A673 (cell line): ENCODE results near the gene TLDC2. TPM values are rescaled to one million over a fixed set of nuclear protein-coding genes. Genes with fewer than 3 reads are reported as not detected.

ENCODE experiments used
- BruUV-seq: library from RNA; stranded (reverse); fragments of 400-500 nt; replicated peaks from 2 replicates; lab custom pipeline; 2021; lab: Mats Ljungman, UMichigan
- CTCF ChIA-PET: fragments of 300-600 bp; sonication (Branson Sonifier 250); formaldehyde crosslinking; loops from one replicate; lab custom pipeline; 2022; ENCODE audit warnings: antibody characterized with exemption; lab: Charles Lee
- POLR2A ChIA-PET: fragments of 300-600 bp; sonication (Branson Sonifier 250); formaldehyde crosslinking; loops from one replicate; lab custom pipeline; 2022; ENCODE audit warnings: antibody characterized with exemption; ENCODE audit not compliant: low non-redundant PET; lab: Charles Lee
- DNase-seq: peaks from one replicate; pipeline ENCODE4 v3.0.0-alpha.2; 2015; ENCODE audit warnings: low spot score
- H3K27ac ChIP-seq: fragments of 200-600 bp; sonication (generic); 2 replicates; pipeline ENCODE4 v1.5.1; 2016; ENCODE audit warnings: mixed run types, low read depth, mild to moderate bottlenecking, mixed read lengths, antibody characterized with exemption, low read length; ENCODE audit not compliant: poor library complexity, severe bottlenecking
- H3K27me3 ChIP-seq: fragments of 200-600 bp; sonication (generic); replicated peaks from 2 replicates; pipeline ENCODE4 v1.6.1; 2017; ENCODE audit warnings: mixed run types, low read depth, mild to moderate bottlenecking, mixed read lengths, antibody characterized with exemption, low read length; ENCODE audit not compliant: insufficient read depth, poor library complexity
- H3K36me3 ChIP-seq: fragments of 200-600 bp; sonication (generic); 2 replicates; pipeline ENCODE4 v1.6.1; 2016; ENCODE audit warnings: mixed run types, mild to moderate bottlenecking, mixed read lengths, antibody characterized with exemption, low read length; ENCODE audit not compliant: insufficient read depth, poor library complexity, severe bottlenecking
- H3K4me1 ChIP-seq: fragments of 200-600 bp; sonication (generic); 2 replicates; pipeline ENCODE4 v1.6.1; 2017; ENCODE audit warnings: mixed run types, mild to moderate bottlenecking, mixed read lengths, antibody characterized with exemption, low read length; ENCODE audit not compliant: insufficient read depth, poor library complexity, severe bottlenecking
- H3K4me3 ChIP-seq: fragments of 200-600 bp; sonication (generic); 2 replicates; pipeline ENCODE4 v1.5.1; 2016; ENCODE audit warnings: low read depth, mixed run types, mild to moderate bottlenecking, mixed read lengths, low read length; ENCODE audit not compliant: poor library complexity, severe bottlenecking
- H3K9me3 ChIP-seq: fragments of 200-600 bp; sonication (generic); 2 replicates; pipeline ENCODE4 v1.6.1; 2016; ENCODE audit warnings: mixed run types, low read depth, mild to moderate bottlenecking, mixed read lengths, antibody characterized with exemption, low read length; ENCODE audit not compliant: poor library complexity, severe bottlenecking
- CTCF ChIP-seq: fragments of 300-800, 200-600 bp; sonication (generic); conservative IDR thresholded peaks from 2 replicates; pipeline ENCODE4 v1.5.1; 2017; ENCODE audit warnings: low read depth, mild to moderate bottlenecking, antibody characterized with exemption, low read length, moderate library complexity, mixed read lengths
- EZH2 ChIP-seq: fragments of 200-600 bp; sonication (generic); IDR thresholded peaks from 2 replicates; pipeline ENCODE4 v1.6.1; 2017; ENCODE audit warnings: borderline replicate concordance, low read depth, mild to moderate bottlenecking, mixed read lengths, antibody characterized with exemption, low read length; ENCODE audit not compliant: poor library complexity, severe bottlenecking
- intact Hi-C: fragments of 100-400 bp; cut with micrococcal nuclease; formaldehyde crosslinking; loops from one replicate; pipeline ENCODE4 v1.10.0; 2022; ENCODE audit not compliant: unreplicated experiment
- total RNA-seq: library from RNA; stranded (reverse); gene quantifications from 2 replicates; pipeline ENCODE4 v1.2.3, GENCODE V29; 2021

Gene TLDC2
- total RNA-seq, 1 experiment from 2014 or later = not detected

- POLR2A ChIA-PET = no interaction called here
- Histone ChIP-seq H3K9me3 (no peaks in the 10 kb centered on the region), H3K36me3 (peaks cover 13% of the 10 kb centered on the region), H3K4me1 (peaks cover 26% of the 10 kb centered on the region), H3K27ac (peak overlapping the region; percentile 72), H3K4me3 (peak overlapping the region; percentile 59), H3K27me3 (no peaks in the 10 kb centered on the region)
- no TSS peak for BruUV-seq
- CTCF ChIA-PET = interaction anchor here (1.0 kb wide), 1 partner anchor 255 kb away, joined by 3 read pairs; the partner anchor contains the start of gene RAB5IF
- intact Hi-C loops = no loop called here
- DNase-seq = no peak
- TF ChIP-seq CTCF (no peak), EZH2 (no peak)
Measured at GRCh38 chr20:36860811-36861624, 14.9 kb upstream of the TLDC2 start.

- Histone ChIP-seq H3K4me1 (peaks cover 20% of the 10 kb centered on the region), H3K36me3 (peaks cover 13% of the 10 kb centered on the region), H3K27ac (peak overlapping the region; percentile 72), H3K27me3 (no peaks in the 10 kb centered on the region), H3K9me3 (no peaks in the 10 kb centered on the region), H3K4me3 (peak overlapping the region; percentile 59)
- no TSS peak for BruUV-seq
- no peak for DNase-seq
- POLR2A ChIA-PET = no interaction called here
- CTCF ChIA-PET = interaction anchor here (1.0 kb wide), 1 partner anchor 256 kb away, joined by 3 read pairs; the partner anchor contains the start of gene RAB5IF
- TF ChIP-seq CTCF = no peak
- TF ChIP-seq EZH2 = no peak
- intact Hi-C loops = no loop called here
Measured at GRCh38 chr20:36861625-36861874, 14.4 kb upstream of the TLDC2 start.

- no TSS peak for BruUV-seq
- H3K36me3 ChIP-seq = peaks cover 13% of the 10 kb centered on the region
- peaks cover 16% of the 10 kb centered on the region for H3K4me1 ChIP-seq
- DNase-seq = peak; percentile 81
- H3K27me3 ChIP-seq = no peaks in the 10 kb centered on the region
- peak overlapping the region; percentile 72 for H3K27ac ChIP-seq
- intact Hi-C loops = no loop called here
- peak overlapping the region; percentile 59 for H3K4me3 ChIP-seq
- ChIA-PET CTCF (interaction anchor here (0.5 to 1.0 kb wide), 2 partner anchors 86 to 256 kb away, joined by 3 to 4 read pairs; partner anchors contain the start of gene RAB5IF), POLR2A (no interaction called here)
- TF ChIP-seq EZH2 = no peak
- TF ChIP-seq CTCF = no peak
- H3K9me3 ChIP-seq = no peaks in the 10 kb centered on the region
Measured at GRCh38 chr20:36861875-36862801, 13.8 kb upstream of the TLDC2 start.
